ENCODE measurements around the gene SLC26A11. TPM values are rescaled to one million over a fixed set of nuclear protein-coding genes. Genes with fewer than 3 reads are reported as not detected.

Gene SLC26A11
- total and polyA plus RNA-seq, 7 donors: 2.2 to 5.1 (median 3.2) TPM

DNA sequence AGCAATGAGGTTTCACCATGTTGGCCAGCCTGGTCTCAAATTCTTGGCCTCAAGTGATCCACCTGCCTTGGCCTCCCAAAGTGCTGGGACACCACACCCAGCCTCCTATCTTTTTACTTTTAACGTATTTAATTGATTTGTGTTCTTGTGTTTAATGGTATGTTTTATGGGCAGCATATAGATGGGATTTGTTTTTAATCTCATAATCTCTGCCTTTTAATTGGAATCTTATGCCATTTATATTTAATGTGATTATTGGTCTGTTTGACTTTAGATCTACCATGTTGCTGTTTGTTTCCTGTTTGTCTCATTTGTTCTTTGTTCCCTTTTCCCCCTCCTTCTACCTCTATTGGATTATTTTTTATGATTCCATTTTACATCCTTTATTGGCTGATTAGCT, 12.2 kb downstream of the SLC26A11 start:
- H3K27ac ChIP-seq: no peak overlapping the region
- 96 to 100% (median 99%) methylated on average over 1 of the region's 1 CpG for WGBS, 3 donors
- intact Hi-C loops (cut with DNase I): no loop called here
- no peaks in the 10 kb centered on the region for H3K27me3 ChIP-seq (ENCODE audit: insufficient read depth in 3 of 3, low read length in 2 of 3)
- peaks cover 25% of the 10 kb centered on the region for H3K9me3 ChIP-seq
- H3K4me3 ChIP-seq: no peak overlapping the region
- DNase-seq (no peak), ATAC-seq (no peak)
- no peaks in the 10 kb centered on the region for H3K4me1 ChIP-seq
- H3K36me3 ChIP-seq (ENCODE audit: insufficient read depth in 1 of 2, low read depth in 1 of 2): peaks cover 0 to 65% of the 10 kb centered on the region in 2 donors
- TF ChIP-seq, protein P1, sequence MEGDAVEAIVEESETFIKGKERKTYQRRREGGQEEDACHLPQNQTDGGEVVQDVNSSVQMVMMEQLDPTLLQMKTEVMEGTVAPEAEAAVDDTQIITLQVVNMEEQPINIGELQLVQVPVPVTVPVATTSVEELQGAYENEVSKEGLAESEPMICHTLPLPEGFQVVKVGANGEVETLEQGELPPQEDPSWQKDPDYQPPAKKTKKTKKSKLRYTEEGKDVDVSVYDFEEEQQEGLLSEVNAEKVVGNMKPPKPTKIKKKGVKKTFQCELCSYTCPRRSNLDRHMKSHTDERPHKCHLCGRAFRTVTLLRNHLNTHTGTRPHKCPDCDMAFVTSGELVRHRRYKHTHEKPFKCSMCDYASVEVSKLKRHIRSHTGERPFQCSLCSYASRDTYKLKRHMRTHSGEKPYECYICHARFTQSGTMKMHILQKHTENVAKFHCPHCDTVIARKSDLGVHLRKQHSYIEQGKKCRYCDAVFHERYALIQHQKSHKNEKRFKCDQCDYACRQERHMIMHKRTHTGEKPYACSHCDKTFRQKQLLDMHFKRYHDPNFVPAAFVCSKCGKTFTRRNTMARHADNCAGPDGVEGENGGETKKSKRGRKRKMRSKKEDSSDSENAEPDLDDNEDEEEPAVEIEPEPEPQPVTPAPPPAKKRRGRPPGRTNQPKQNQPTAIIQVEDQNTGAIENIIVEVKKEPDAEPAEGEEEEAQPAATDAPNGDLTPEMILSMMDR (IDR thresholded peaks at IDR 0.05): no peak

GRCh38 chr17:80233202-80233601, 13.0 kb downstream of the SLC26A11 start:
- peaks cover 0 to 66% of the 10 kb centered on the region in 2 donors for H3K36me3 ChIP-seq (ENCODE audit: insufficient read depth in 1 of 2, low read depth in 1 of 2)
- TF ChIP-seq, protein P1 (IDR thresholded peaks at IDR 0.05): no peak
- DNase-seq: no peak

DNA sequence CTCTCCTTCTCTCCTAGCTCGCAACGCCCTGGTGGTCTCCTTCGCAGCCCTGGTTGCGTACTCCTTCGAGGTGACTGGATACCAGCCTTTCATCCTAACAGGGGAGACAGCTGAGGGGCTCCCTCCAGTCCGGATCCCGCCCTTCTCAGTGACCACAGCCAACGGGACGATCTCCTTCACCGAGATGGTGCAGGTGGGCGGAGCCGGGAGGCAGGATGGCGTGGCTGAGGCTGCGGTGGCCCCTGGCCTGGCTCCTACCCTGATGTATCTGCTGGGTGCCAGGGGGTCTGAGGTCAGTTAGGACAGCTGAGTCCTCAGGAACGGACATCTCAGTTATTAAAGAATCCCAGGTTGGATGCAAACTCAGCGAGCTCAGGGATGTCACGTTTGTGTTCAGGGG, 16.7 kb downstream of the SLC26A11 start:
- no peak for ATAC-seq
- WGBS, 3 donors: 83 to 87% (median 86%) methylated on average over 17 of the region's 17 CpGs
- H3K36me3 ChIP-seq (ENCODE audit: insufficient read depth in 1 of 2, low read depth in 1 of 2): peaks cover 0 to 58% of the 10 kb centered on the region in 2 donors

More at GRCh38 chr17:80233202-80233601, 13.0 kb downstream of the SLC26A11 start:
- Histone ChIP-seq H3K9me3 (peaks cover 25% of the 10 kb centered on the region), H3K4me1 (no peaks in the 10 kb centered on the region), H3K27ac (no peak overlapping the region), H3K4me3 (no peak overlapping the region), H3K27me3 (ENCODE audit: insufficient read depth in 3 of 3, low read length in 2 of 3) (no peaks in the 10 kb centered on the region)
- ATAC-seq: no peak
- WGBS, 3 donors: 94 to 100% (median 99%) methylated on average over 3 of the region's 3 CpGs
- intact Hi-C loops (cut with DNase I): no loop called here

GRCh38 chr17:80237386-80237785, 17.2 kb downstream of the SLC26A11 start:
- Histone ChIP-seq H3K36me3 (ENCODE audit: insufficient read depth in 1 of 2, low read depth in 1 of 2) (peaks cover 0 to 58% of the 10 kb centered on the region in 2 donors), H3K4me3 (no peak overlapping the region), H3K9me3 (peaks cover 13% of the 10 kb centered on the region), H3K27ac (no peak overlapping the region), H3K4me1 (no peaks in the 10 kb centered on the region), H3K27me3 (ENCODE audit: insufficient read depth in 3 of 3, low read length in 2 of 3) (no peaks in the 10 kb centered on the region)
- ATAC-seq (no peak), DNase-seq (peak in 1 of 2 donors; percentile 39)
- intact Hi-C loops (cut with DNase I): no loop called here
- TF ChIP-seq, protein P1 (IDR thresholded peaks at IDR 0.05): no peak
- 95 to 97% (median 95%) methylated on average over 10 of the region's 10 CpGs for WGBS, 3 donors

More for the DNA sequence above, 16.7 kb downstream of the SLC26A11 start:
- intact Hi-C loops (cut with DNase I): no loop called here
- no peaks in the 10 kb centered on the region for H3K4me1 ChIP-seq
- H3K27me3 ChIP-seq (ENCODE audit: insufficient read depth in 3 of 3, low read length in 2 of 3): no peaks in the 10 kb centered on the region
- peak in 1 of 2 donors; percentile 44 for DNase-seq
- H3K4me3 ChIP-seq: no peak overlapping the region
- peaks cover 18% of the 10 kb centered on the region for H3K9me3 ChIP-seq
- no peak overlapping the region for H3K27ac ChIP-seq
- TF ChIP-seq, protein P1 (IDR thresholded peaks at IDR 0.05): no peak

GRCh38 chr17:80242505-80242904, 22.3 kb downstream of the SLC26A11 start:
- Histone ChIP-seq H3K36me3 (ENCODE audit: insufficient read depth in 1 of 2, low read depth in 1 of 2) (peaks cover 0 to 47% of the 10 kb centered on the region in 2 donors), H3K4me3 (no peak overlapping the region), H3K4me1 (no peaks in the 10 kb centered on the region), H3K27me3 (ENCODE audit: insufficient read depth in 3 of 3, low read length in 2 of 3) (no peaks in the 10 kb centered on the region), H3K9me3 (no peaks in the 10 kb centered on the region), H3K27ac (no peak overlapping the region)
- no peak for DNase-seq
- 80 to 90% (median 86%) methylated on average over 14 of the region's 14 CpGs for WGBS, 3 donors
- intact Hi-C loops (cut with DNase I): no loop called here
- ATAC-seq: no peak
- TF ChIP-seq, protein P1 (IDR thresholded peaks at IDR 0.05): no peak
